ENCODE data around the gene MGLL.

DNA sequence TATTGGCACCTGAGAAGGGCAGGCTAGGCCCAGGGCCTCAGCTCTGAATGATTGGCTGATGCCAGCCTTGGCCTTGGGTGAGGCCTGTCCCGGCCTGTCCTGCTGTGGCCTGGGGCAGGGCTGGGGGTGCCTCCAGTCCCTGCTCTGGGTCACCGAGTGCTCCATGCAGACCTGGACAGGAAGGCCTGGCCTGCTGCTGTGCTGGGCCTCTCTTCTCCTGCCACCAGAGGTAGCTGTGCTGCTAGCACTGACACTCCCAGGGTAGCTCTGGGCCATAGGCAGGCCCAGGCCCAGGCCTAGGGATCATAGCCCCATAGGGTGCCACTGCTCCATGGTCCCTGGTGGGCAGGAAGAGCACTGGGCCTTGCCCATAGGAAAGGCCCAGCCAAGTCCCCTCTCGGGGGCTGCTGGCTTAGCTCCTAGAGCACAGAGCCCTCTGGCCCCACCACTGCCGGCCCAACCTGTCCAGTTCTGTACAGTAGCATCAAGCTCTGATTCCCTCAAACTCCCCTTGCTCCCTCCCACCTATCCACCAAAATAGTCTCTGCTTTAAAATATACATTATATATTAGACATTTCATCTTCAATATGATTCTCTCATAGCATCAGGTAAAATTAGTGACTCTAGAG, 131.4 kb downstream of the MGLL start:
- TF ChIP-seq, protein P1, sequence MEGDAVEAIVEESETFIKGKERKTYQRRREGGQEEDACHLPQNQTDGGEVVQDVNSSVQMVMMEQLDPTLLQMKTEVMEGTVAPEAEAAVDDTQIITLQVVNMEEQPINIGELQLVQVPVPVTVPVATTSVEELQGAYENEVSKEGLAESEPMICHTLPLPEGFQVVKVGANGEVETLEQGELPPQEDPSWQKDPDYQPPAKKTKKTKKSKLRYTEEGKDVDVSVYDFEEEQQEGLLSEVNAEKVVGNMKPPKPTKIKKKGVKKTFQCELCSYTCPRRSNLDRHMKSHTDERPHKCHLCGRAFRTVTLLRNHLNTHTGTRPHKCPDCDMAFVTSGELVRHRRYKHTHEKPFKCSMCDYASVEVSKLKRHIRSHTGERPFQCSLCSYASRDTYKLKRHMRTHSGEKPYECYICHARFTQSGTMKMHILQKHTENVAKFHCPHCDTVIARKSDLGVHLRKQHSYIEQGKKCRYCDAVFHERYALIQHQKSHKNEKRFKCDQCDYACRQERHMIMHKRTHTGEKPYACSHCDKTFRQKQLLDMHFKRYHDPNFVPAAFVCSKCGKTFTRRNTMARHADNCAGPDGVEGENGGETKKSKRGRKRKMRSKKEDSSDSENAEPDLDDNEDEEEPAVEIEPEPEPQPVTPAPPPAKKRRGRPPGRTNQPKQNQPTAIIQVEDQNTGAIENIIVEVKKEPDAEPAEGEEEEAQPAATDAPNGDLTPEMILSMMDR (IDR thresholded peaks at IDR 0.05; ENCODE audit: insufficient read depth, low read length) = peak; percentile 50
- no peak for TF ChIP-seq POLR2AphosphoS5 (IDR thresholded peaks at IDR 0.05; ENCODE audit: low read depth)
- TF ChIP-seq, protein P2, sequence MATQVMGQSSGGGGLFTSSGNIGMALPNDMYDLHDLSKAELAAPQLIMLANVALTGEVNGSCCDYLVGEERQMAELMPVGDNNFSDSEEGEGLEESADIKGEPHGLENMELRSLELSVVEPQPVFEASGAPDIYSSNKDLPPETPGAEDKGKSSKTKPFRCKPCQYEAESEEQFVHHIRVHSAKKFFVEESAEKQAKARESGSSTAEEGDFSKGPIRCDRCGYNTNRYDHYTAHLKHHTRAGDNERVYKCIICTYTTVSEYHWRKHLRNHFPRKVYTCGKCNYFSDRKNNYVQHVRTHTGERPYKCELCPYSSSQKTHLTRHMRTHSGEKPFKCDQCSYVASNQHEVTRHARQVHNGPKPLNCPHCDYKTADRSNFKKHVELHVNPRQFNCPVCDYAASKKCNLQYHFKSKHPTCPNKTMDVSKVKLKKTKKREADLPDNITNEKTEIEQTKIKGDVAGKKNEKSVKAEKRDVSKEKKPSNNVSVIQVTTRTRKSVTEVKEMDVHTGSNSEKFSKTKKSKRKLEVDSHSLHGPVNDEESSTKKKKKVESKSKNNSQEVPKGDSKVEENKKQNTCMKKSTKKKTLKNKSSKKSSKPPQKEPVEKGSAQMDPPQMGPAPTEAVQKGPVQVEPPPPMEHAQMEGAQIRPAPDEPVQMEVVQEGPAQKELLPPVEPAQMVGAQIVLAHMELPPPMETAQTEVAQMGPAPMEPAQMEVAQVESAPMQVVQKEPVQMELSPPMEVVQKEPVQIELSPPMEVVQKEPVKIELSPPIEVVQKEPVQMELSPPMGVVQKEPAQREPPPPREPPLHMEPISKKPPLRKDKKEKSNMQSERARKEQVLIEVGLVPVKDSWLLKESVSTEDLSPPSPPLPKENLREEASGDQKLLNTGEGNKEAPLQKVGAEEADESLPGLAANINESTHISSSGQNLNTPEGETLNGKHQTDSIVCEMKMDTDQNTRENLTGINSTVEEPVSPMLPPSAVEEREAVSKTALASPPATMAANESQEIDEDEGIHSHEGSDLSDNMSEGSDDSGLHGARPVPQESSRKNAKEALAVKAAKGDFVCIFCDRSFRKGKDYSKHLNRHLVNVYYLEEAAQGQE (IDR thresholded peaks at IDR 0.05; ENCODE audit: insufficient replicate concordance, low read depth) = no peak

Data from HL-60 (cell line).